Pancreas (tissue), 10 donors: ENCODE results near the gene TNP1. TPM values are rescaled to one million over a fixed set of nuclear protein-coding genes. Genes with fewer than 3 reads are reported as not detected.

ENCODE experiments used
- ATAC-seq, 4 donors: fragments of 200-7000 bp; cut with Tn5 transposase; one replicate each; pipeline versions ENCODE4 v1.8.0 to v1.9.1; 2020; ENCODE audit warnings: mild to moderate bottlenecking in 4 of 4, moderate library complexity in 4 of 4
- DNase-seq, 6 donors: peaks; one replicate each; pipeline ENCODE4 v3.0.0-alpha.2; 2020
- FAIRE-seq: peaks from 2 replicates; lab custom pipeline; 2012; peaks lifted over from hg19 to GRCh38; lab: Jason Lieb, UNC
- H3K27ac ChIP-seq, 4 donors: fragments of 200-600 bp; sonication (generic); 1 replicate in 3 of 4; 2 replicates in 1 of 4; pipeline versions ENCODE4 v1.5.0 to v1.8.0; 2020
- H3K27me3 ChIP-seq, 4 donors: fragments of 200-600 bp; one replicate each; pipeline ENCODE4 v1.8.0; 2021
- H3K36me3 ChIP-seq, 3 donors: fragments of 200-600 bp; sonication (generic) in 1 of 3; one replicate each; pipeline versions ENCODE4 v1.5.0 to v1.8.0; 2020 to 2021
- H3K4me1 ChIP-seq, 3 donors: fragments of 200-600 bp; one replicate each; pipeline ENCODE4 v1.8.0; 2021
- H3K4me3 ChIP-seq, 4 donors: fragments of 200-600 bp; sonication (generic) in 2 of 4; one replicate each; pipeline versions ENCODE4 v1.5.0 to v1.8.0; 2020 to 2021
- H3K9me3 ChIP-seq, 4 donors: fragments of 200-600 bp; one replicate each; pipeline ENCODE4 v1.8.0; 2021
- WGBS, 2 donors: extraction: QIAGEN DNeasy Blood & Tissue Kit; methylation state at CpG; one replicate each; pipeline ENCODE4 v1.1.7; 2013; 5-methylcytosine and 5-hydroxymethylcytosine counted together
- intact Hi-C, 3 donors: fragments of 100-400 bp; cut with DNase I; formaldehyde crosslinking; loops; one replicate each; pipeline versions ENCODE4 v1.11.1 to v1.14.2; 2022
- polyA plus RNA-seq, 2 donors: library from polyadenylated mRNA; stranded (reverse); fragments of 200-250 nt; gene quantifications; one replicate each; pipeline ENCODE4 v1.2.3, GENCODE V29; 2013
- total RNA-seq, 6 donors: library from RNA; stranded (reverse); fragmentation: NEBNext Ultra II Directional in 4 of 6; extraction: Animal tissue kit (Norgen Biotek cat#: 25700) in 4 of 6; gene quantifications; one replicate each; pipeline versions ENCODE4 v1.2.1 to v1.2.4, GENCODE V29; 2021 to 2023
- TF ChIP-seq, protein P1 (sequence below), 4 donors: fragments of 200-600 bp; sonication (generic) in 3 of 4; IDR thresholded peaks; one replicate each; pipeline versions ENCODE4 v1.5.0 to v1.8.0; 2021; ENCODE audit warnings: antibody characterized with exemption in 4 of 4
- donor health status: healthy with polysubstance abuse.
- donor health status: DM: no; HTN: no; CAD: no; lungs with moderate emphysema.
- donor health status: DM: no; HTN: no; CAD: no.
- donor health status: control.
- donor health status: control.
- donor health status: Bipolar disorder and iron deficiency.
- donor health status: DM: yes; HTN: yes; CAD: no.
- donor health status: DM: no; HTN: no; CAD: no.
- donor health status: DM: no; HTN: no; CAD: no.
- donor health status: DM: yes; HTN: yes; CAD: no.

TNP1 gene
- total and polyA plus RNA-seq, 8 donors = not detected

DNA sequence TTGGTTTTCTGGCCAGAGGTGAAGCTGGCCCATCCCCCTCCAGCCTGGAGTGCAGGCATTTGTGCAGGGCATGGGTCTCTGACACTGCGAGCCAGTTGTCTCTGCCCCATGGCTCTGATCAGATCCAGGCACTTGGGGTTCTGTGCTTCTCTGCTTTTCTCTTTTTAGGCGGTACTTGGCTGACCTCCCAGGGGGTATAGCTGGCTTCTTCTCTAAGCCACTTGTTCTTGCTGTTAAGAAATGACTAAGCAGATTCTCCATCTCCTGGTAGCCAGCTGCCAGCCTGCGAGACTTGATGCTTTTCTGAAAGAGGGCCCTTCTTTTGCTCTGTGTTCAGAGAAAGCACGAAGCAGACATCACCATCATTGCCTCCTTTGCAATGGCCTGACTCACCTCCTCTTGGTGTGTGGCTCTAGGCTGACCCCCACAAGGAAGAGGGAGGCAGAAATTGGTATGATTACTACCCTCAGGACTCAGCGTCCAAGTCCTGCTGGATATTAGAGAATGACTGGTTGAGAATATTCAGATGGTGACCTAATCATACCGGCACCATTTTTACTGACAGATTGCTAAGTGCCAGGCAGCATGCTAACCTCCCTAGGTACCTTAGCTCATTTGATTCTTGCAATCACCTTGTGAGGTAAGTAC is 32.7 kb downstream of the TNP1 start:
- H3K27me3 ChIP-seq = no peaks in the 10 kb centered on the region
- WGBS, 2 donors = 77 to 83% methylated on average over 6 of the region's 6 CpGs
- TF ChIP-seq, protein P1, sequence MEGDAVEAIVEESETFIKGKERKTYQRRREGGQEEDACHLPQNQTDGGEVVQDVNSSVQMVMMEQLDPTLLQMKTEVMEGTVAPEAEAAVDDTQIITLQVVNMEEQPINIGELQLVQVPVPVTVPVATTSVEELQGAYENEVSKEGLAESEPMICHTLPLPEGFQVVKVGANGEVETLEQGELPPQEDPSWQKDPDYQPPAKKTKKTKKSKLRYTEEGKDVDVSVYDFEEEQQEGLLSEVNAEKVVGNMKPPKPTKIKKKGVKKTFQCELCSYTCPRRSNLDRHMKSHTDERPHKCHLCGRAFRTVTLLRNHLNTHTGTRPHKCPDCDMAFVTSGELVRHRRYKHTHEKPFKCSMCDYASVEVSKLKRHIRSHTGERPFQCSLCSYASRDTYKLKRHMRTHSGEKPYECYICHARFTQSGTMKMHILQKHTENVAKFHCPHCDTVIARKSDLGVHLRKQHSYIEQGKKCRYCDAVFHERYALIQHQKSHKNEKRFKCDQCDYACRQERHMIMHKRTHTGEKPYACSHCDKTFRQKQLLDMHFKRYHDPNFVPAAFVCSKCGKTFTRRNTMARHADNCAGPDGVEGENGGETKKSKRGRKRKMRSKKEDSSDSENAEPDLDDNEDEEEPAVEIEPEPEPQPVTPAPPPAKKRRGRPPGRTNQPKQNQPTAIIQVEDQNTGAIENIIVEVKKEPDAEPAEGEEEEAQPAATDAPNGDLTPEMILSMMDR (IDR thresholded peaks at IDR 0.05) = no peak
- FAIRE-seq = no peak
- DNase-seq = no peak
- H3K4me1 ChIP-seq = no peaks in the 10 kb centered on the region
- ATAC-seq = no peak
- no peak overlapping the region for H3K27ac ChIP-seq
- intact Hi-C loops = no loop called here
- no peak overlapping the region for H3K4me3 ChIP-seq
- no peaks in the 10 kb centered on the region for H3K9me3 ChIP-seq
- H3K36me3 ChIP-seq = no peaks in the 10 kb centered on the region

DNA sequence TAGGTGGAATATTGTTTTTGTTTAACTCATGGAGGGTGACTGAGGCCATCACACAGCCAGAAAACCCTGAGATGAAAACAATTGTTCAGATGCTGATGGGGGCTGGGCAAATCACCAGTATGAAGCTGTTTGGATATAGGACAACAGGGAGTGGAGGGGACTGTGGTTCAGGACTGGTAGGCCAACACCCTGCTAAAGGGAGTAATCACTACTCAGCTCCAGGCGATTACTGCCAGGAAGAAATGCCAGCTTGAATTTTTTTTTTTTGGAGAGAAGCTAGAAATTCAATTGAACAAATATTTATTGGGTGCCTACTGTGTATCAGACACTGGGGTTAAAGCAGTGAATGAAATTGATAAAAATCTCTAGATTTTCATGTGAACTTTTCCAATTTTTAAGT is 37.4 kb downstream of the TNP1 start:
- WGBS, 2 donors = 54 to 76% methylated on average over 1 of the region's 1 CpG
- FAIRE-seq (no peak), ATAC-seq (no peak)

DNA sequence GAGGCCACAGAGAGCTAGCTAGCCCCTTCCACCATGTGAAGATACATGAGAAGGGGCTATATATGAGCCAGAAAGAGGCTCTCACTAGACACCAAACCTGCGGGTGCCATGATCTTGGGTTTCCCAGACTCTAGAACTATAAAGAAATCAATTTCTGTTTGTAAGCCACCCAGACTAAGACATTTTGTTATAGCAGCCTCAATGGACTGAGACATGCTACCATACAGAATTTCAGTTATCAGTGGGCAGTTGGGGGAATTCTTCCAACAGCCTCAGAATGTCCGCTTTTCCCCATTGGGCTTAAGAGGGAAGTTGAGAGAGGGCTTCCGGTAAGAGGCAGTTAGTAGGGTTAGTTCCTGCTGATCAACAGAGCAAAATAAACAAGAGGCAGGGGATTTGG is 39.2 kb downstream of the TNP1 start:
- WGBS, 2 donors = 77 to 80% methylated on average over 3 of the region's 3 CpGs
- intact Hi-C loops = no loop called here
- H3K9me3 ChIP-seq = no peaks in the 10 kb centered on the region
- TF ChIP-seq, protein P1 (IDR thresholded peaks at IDR 0.05) = no peak
- no peaks in the 10 kb centered on the region for H3K36me3 ChIP-seq
- ATAC-seq (no peak), FAIRE-seq (no peak), DNase-seq (no peak)
- H3K27me3 ChIP-seq = no peaks in the 10 kb centered on the region
- H3K27ac ChIP-seq = no peak overlapping the region
- no peak overlapping the region for H3K4me3 ChIP-seq
- H3K4me1 ChIP-seq = no peaks in the 10 kb centered on the region

More for the DNA sequence above, 37.4 kb downstream of the TNP1 start:
- no peak for DNase-seq
- Histone ChIP-seq H3K9me3 (no peaks in the 10 kb centered on the region), H3K27ac (no peak overlapping the region), H3K4me1 (no peaks in the 10 kb centered on the region), H3K27me3 (no peaks in the 10 kb centered on the region), H3K4me3 (no peak overlapping the region), H3K36me3 (no peaks in the 10 kb centered on the region)
- TF ChIP-seq, protein P1 (IDR thresholded peaks at IDR 0.05) = no peak
- intact Hi-C loops = no loop called here

DNA sequence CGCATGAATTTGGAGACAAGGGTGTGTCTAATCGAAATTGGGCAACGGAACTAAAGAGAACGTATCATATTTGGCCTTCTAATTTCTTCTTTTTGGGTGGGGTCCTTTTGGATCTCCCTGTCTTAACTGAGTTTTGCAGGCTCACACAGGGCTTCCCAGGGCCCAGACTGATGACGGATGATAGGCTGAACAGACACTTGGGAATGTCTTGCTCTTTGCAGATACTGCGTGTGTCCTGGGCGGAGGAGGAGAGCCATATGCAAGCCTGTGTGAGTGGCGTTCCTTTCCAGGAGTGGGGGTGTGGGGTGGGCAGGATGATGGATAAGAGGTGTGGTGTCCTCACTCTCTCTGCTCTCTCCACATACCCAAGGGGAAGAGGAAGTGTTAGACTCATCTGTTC is 40.1 kb downstream of the TNP1 start:
- 80 to 85% methylated on average over 8 of the region's 8 CpGs for WGBS, 2 donors
- H3K4me3 ChIP-seq = no peak overlapping the region
- no peaks in the 10 kb centered on the region for H3K9me3 ChIP-seq
- ATAC-seq (no peak), DNase-seq (no peak), FAIRE-seq (no peak)
- intact Hi-C loops = no loop called here
- H3K4me1 ChIP-seq = no peaks in the 10 kb centered on the region
- no peaks in the 10 kb centered on the region for H3K36me3 ChIP-seq
- no peaks in the 10 kb centered on the region for H3K27me3 ChIP-seq
- TF ChIP-seq, protein P1 (IDR thresholded peaks at IDR 0.05) = no peak
- H3K27ac ChIP-seq = no peak overlapping the region

DNA sequence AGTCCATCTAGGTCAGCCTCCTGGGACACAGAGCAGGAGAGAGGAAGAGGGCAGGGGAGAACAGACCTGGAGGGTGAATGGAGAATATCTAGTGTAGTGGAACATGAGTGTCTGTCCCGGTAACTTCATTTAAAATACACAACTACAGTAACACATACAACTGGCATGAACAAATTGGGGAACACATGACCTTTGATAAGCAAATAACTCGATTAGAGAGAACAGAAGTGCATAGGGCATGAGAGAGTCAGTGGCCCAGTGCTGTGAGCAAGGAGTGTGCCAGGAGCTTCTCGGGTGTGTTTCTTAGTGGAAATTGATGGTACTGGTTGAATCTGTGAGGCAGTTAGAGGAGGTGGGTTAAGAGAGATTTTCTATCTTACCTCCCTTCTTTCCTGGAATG is 40.8 kb downstream of the TNP1 start:
- DNase-seq = no peak
- WGBS, 2 donors = 55 to 63% methylated on average over 3 of the region's 3 CpGs
- Histone ChIP-seq H3K27me3 (no peaks in the 10 kb centered on the region), H3K4me1 (no peaks in the 10 kb centered on the region), H3K27ac (no peak overlapping the region), H3K36me3 (no peaks in the 10 kb centered on the region), H3K9me3 (no peaks in the 10 kb centered on the region), H3K4me3 (no peak overlapping the region)
- ATAC-seq = no peak
- TF ChIP-seq, protein P1 (IDR thresholded peaks at IDR 0.05) = no peak
- intact Hi-C loops = no loop called here
- no peak for FAIRE-seq
